Measurements from ENCODE around the gene DLGAP1.

The DLGAP1 gene

DNA sequence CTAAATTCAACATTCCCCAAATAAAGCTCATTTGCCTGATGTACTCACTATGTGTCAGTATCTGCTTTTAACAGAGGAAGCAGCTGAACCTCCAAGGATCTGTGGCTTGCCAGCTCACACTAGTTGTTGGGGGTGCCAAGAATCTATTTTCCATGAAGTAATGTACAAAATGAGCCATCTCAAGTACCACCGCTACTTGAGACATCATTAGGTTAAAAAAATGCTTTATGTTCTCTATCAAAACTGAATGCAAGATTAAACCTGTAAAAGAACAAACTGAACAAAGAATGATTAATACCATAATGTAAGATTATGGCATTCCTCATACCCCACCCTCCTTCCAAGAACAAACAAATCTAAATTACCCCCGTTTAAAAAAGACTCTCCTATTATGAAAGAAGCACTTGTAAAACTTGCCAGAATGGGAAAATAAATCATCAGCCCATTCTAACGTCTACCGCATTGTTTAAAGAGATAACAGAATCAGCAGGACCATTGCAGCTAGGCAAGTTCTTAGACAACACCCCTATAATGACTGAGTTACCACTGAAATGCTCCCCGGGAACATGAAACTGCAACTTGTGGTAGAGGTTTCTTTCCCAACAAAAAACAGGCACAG lies 471.6 kb downstream of the DLGAP1 start:
- DNase-seq, result no peak

DNA sequence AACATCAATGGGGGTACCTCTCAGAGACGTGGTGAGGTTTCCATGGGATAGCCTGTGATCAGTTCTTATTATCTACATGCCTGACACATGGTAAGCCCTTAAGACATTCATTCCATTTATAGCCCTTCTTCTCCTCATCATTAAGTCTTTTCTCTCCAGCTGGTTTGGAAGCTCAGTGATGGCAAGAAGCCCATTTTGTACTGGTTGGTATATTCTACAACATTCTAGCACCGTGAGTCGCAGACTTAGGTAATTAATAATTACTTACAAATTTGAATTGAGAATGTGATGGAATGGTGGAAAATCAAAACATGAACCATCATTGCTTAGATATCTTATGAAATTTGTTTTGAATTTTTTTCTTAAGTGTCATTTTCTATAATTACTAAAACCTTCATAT lies 472.6 kb downstream of the DLGAP1 start:
- DNase-seq, result no peak

DNA sequence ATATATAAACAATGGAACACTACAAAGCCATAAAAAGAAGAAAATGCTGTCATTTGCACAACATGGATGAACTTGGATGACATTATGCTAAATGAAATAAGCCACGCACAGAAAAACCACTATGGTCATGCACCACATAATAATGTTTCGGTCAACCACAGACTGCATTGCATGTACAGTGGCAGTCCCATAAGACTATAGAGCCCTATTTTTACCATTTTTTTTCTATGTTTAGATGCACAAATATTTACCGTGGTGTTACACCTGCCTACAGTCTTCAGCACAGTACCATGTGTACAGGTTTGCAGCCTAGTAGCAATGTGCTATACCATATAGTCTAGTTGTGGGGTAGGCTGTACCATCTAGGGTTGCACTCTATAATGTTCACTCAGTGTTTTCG lies 476.1 kb downstream of the DLGAP1 start:
- DNase-seq, result no peak

DNA sequence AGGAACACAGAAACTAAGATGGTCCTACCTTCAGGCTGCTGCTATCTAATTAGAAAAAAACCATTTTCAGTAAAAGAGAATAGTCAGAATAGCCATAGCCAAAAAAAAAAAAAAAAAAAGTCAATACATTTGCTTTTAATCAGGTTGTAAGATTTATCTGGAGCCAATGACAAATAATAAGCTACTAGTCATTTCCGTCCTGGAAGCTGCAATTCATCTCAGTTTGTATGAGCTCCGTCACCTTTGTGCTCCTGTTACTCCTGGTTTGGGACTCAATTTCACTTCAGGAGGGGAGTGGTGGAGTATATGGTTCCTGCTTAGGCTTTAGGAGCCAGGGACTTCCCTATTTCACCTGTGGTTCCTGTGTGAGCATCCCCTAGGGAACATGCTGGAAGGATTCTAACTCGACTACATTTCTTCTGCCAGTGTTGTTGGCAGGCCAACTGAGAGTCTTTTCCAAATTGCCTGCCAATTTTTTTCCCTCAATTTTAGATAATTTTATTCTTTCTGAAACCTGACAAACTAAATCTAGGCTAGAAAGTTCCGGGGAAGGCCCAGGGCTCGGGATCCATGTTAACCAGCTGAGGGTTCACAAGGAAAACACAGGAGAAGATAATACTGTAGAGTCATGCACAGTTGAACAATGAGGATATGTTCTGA lies 481.8 kb downstream of the DLGAP1 start:
- DNase-seq, result no peak

DNA sequence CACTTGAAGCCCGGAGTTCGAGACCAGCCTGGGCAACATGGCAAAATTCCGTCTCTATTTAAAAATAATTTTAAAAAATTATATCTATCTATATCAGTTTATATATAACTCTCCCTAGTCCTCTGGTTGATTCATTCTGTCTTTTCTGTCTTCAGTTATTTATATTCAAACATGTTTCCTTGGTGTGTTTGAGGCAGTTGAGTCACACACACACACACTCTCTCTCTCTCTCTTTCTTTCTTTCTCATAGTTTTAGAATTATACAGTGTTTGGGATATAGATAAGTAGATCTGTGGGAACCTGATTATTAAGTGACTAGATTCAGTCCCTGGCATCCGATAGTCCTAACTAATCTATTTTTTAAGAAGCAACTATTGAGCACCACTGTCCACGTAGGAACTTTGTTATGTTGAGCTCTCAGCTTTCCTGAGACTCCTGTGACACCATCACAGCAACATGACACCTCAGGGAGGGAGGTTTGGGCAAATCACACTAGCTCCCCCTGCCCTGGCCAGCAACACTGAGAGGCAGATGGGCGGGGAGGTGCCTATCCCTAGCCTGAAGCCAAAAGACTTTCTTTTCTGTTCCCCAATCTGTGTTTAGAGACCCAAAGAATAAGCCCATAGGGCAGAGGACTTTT lies 482.7 kb downstream of the DLGAP1 start:
- no peak for DNase-seq

DNA sequence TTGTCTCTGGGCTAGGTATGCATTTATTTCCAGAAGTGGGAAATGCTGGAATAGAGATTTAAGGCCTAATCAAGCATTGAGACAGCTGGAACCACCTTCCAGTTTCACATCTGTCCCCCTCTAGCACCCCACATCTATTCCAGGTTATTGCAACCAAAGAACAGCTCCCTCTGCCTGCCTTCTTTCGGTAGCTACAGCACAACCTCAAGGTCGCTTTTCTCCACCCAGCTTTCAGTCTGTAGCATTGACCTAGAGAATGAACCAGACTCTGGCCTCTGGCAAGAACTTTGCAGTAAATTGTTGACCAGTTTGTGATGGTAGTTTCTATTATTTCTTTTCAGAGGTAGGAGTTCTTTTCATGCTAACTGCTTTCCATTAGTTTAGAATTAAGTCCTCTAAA lies 484.2 kb downstream of the DLGAP1 start:
- no peak for DNase-seq

DNA sequence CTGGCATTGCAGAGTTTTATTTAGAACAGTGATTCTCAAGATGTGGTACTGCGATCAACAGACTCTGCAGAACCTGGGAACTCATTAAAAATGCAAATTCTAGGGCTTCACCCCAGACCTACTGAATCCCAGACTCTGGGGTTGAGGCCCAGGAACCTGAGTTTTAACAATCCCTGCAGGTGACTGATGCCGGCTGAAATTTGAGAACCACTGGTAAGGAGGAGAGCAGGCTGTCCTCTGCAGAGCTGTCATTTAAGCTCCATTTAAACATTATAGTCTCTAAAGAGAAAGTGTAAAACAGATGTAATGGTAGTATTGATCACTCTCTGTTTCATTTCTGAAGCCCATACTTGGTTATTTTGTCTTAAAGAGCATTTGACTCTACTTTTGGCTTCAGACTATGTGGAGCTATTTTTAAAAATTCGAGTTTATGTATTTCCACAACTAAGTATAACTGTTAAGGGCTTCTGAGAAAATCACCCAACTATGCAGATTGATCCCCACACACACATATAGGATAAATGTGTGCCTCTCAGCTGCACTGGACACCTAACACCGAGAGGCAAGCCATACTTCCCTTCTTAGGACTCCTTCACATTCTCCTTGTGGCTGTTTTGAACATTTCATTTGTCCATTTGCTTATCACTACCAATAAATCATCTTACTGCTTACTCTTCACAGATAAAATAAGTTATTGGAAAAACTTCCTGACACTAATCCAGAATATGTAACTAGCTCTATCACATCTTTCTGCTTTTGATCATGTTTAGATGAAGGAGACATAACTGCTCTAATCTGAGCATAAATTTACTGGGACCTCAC lies 487.5 kb downstream of the DLGAP1 start:
- DNase-seq, result no peak

DNA sequence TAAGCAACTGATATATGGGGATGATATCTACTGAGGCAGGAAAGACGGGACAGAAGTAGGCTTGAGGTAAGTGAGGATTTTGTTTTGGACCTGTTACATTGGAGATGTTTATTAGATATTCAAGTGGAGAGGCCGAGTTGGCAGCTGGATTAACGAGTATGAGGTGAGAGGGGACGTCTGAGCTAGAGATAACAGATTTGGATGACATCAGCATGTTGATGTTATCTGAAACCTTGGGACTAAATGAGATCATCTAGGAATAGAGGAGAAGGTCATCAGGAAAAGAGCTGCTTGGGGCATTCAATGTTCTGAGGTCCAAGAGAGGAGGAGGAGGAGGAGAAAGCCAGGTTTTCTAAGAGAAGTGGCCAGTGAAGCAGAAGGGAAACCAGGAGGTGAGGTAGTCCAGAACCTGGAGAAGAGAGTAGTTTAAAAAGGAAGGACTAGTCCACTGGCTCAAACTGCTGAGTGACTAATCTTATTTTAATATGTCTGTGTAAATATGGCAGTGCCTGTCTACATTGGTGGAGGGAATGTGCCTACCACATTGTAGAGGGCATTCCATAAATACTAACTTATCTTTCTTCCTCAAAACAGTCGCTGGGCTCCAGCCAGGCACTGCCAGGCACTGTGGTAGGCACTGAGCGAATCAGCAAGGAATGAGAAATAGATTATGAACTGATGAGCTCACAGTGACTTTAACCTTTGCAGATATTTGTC lies 488.3 kb downstream of the DLGAP1 start:
- peak; percentile 30 for DNase-seq

DNA sequence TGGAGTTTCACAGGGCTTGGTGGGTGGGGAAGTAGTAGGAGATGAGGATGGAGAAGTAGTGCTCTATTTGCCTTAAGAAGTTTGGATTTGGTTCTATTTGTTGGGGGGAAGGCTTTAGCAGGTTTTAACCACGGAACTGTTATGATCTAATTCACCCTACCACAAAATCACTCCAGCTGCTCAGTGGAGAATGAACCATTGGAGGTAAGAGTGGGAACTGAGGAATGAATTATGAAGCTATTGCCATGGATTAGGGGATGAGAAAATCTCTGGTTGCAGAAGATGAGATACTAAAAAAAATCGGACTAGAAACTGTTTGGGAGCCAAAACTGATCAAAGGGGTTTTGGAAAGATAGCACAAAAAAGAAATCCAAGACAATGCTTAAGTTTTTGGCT lies 488.9 kb downstream of the DLGAP1 start:
- no peak for DNase-seq

DNA sequence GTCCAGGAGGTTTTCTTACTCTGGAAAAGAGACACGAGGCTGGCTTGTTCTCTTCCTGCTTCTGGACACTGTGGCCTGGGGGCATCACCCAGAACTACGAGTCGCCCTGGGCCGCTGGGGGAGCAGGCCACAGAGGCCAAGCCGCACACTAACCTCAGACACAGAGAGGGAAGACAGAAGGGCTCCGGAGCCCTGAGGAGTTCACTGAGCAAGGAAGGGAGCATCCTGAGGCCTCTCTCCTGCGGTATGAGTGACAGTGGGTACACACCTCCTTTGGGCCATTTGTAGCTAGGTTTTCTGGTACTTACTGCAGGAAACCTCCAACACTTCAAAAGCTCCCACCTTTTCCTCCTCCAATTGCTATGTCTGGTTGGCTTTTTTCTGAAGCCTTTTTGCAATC lies 494.1 kb downstream of the DLGAP1 start:
- no peak for DNase-seq

DNA sequence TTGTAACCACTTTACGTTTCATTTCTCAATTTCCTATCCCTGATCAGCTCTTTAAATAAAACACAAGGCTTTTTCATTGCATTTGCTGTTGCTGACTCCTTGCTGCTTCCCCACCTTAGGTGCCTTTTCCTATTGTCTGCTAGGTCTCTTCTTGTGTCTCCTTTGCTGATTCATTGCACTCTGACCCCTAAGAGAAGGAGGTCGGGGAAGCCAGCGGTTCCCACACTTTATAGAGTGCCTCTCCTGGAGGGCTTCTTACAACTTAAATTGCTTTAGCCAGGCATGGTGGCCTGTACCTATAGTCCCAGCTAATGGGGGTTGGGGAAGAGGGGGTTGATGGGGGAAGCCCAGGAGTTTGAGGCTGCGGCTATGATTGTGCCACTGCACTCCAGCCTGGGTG lies 495.0 kb downstream of the DLGAP1 start:
- no peak for DNase-seq

DNA sequence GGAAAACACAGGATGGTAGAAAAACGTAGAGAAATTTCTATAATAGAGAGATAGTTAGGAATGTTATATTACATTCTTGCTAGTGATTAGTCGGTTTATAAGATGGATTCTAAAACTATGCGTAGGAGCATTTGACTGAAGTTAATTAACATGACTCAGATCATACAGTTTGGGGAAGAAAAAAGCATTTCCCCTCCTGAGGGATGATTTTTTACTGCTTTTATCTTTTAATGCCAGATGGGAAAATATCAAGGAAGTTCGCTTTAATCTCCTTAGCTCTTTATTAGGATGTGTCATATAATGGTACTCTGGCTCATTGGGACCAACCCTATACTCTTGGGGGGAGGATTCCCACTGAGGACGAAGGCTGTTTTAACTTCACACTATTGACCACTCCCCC lies 503.1 kb downstream of the DLGAP1 start:
- no peak for DNase-seq

DNA sequence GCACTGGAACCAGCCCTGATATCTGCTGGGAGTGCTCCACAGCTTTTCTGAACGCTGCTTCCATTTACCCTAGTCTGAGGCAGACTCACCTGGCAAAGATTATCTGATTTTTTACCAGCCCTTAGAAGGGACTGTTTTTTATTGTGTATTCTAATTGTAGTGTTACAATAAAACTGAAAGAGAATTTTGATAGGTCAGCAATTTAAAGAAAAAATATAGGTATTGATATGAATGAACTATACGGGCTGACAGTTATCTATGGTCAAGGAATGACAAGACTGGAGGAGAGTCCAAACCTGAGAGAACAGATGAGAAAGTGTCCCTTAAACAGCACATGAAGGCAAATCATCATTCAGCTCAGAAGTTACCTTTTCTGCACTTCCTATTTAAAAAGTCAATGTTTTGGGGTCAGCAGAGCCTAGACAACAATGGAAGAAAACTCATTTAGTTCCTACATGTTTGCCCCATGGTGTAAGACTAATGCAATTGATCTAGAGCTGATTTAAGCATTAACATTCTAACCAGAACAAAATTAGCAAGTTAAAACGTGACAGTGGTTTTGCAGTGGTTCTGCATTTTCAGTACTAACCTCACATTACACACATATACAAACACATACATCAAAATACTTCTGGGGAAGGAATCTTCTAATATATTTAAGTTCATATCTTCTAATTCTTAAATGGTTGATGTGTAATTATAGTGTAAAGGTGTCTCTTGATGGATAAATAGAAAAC lies 504.3 kb downstream of the DLGAP1 start:
- no peak for DNase-seq

DNA sequence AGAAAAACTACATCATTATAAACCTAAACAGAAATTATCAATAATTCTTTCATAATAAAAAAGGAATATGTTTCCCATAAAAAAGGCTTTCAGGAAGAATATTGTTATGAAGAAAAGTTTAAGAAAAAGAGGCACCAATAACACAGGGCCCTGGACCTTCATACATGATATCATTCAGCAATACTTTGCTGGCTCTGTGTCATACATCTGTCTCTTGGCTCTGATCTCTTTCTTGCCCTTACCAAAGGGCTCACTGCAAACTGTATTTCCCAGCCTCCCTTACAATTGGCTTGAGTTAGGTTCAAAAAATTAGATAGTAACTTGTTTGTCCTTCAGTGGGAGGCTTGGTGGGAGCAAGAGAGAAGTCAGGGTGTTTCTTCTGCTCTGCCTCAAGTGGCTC lies 506.1 kb downstream of the DLGAP1 start:
- no peak for DNase-seq

DNA sequence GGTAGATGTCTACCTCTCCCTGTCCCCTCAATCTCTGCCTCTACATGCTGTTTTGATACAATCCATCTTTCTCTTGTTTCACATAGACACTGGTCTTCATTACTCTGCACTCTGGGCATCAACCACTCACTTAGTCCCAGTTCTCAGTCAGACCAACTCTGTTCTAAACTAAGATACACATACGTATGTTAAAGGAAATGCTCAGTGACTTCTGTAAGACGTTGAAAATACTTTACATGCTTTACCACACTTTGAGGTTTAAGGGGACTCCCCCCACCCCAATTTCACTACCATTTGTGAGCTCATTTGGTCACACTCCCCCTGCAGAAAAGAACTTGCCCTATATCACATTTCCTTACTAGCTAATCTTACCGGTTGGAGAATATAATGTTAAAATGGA lies 507.7 kb downstream of the DLGAP1 start:
- DNase-seq, result no peak

DNA sequence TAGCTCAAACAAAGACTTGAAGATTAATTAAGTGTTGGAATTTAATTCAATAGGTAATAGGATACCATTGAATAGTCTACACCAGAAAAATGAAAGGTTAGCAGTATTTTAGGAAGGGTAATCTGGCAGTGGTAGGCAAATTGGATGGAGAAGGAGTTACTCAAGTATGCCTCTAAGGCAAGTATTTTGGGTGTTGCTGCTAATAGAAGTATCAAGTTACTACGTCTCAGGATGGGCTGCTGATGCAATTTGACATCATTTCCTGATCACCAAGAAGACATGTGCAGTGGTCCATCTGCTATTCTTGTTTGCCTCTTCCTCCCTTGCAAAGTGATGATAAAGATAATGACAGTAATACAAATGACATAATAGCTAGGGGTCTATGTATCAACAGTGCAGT lies 519.8 kb downstream of the DLGAP1 start:
- no peak for DNase-seq

DNA sequence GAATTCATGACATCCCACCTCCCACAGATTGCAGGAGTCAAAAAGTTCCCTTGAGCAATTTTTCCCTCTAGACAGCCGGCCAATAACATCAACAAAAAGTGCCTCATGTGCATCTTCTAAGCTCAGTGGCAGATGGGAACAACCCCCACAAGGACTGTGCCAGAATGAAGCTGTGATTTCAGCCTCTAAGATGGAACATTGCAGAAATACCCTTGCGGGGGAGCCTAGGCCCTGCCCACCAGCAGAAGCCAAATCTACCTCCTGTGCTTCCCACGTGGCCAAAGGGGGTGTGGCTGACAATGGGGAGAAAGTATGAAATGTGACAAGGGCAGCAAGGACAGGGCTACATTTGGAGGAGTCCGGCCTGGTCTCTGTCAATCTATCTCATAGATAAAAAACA lies 522.8 kb downstream of the DLGAP1 start:
- no peak for DNase-seq

DNA sequence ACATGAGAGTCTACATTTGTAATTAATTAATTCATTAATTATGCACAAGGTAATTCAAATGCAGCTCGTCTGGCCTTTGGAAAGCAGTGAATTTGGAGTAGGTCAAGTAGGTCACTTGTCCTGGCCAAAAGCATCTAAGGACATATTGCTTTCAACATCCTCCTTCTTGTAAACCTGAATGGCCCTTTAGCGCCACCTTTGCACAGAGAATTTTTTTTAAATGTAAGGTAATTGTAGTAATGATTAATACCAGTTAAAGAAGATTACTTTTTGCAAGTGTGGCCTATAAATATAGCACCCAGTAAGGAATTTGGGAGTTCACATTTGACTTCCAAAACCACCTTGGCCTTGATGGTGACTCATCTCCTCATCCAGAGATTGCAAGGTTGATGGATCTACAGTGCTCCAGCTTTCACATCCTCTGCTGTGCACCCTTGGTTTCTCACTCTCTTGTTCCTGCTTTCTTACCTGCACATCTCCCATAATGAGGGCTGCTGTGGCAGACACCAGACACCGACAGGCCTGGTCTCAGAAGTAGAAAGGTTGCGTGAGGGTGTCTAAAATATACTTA lies 523.5 kb downstream of the DLGAP1 start:
- no peak for DNase-seq

DNA sequence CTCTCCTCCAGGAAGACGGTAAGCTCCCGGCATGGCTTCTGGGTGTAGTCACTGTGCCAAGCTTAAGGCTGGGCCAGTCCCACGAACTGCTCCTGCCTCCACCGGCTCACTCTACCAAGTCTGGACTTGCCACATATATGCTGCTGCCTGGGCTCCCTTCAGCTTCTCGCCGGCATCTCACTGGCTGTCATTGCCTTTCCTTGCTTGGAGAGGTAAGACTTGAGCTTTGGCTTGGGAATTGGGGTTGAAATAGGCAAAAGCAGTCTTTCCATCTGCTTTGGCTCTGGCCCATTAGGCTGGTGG lies 524.1 kb downstream of the DLGAP1 start:
- DNase-seq, result no peak

DNA sequence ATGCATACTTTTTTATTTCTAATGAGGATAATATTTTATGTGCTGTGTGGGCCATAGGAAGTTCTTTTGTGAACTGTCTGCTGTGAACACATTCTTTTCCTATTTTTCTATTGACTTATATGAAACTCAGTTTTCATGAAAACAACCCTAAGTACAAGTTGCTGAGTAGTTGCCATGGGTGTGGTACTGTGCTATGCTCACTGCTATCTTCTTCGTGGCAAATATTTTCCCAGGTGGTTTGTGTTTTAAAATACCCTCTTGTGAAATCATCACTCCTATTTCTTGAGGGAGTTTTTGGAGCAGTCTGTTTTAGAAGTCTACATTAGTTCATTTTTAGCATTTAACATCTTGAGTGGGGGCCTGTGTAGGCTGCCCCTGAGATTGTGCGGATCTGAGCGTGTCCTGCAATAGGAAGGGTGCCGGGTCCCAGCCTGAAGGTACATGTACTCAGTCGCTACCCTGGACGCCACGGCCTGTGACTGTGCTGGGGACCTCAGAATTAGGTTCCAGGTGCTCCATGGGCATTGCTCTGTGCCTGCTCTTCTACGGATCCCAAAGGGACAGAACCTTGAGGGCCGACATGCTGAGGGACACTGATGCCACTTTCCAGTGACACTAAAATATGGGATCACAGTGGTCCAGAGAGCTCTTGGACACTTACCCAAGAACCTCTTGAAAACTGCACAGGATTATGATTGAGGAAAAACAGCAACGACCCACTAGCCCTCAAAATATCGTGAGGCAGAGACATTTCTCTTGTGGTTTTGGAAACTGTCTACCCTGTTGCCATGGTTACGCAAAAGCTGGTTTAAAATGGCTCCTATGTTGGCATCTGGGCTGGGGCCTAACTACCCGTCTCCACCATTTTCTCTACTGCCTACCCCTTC lies 524.7 kb downstream of the DLGAP1 start:
- DNase-seq, result no peak

DNA sequence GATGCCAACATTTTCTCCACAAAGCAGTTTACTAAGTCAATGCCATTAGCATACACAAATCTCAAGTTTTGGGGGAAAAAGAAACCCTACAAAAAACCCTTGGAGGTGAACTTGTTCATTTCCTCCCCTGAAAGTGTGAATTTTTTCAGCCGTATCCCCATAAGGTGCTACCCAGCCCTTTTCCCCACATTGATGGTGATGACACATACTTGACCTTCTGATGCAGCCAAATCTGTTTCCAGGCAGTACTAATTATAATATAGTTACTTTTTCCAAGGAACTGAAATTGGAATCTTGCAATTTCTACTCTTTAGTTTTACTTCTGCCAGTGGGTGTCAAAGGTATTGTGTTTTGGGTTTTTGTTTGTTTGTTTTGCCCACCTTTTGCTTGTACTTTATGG lies 530.7 kb downstream of the DLGAP1 start:
- no peak for DNase-seq

Measured in T1000 (cell line).